HL-60 (cell line): ENCODE measurements around the gene ABCF3.

ENCODE experiments used
- DNase-seq, 2 experiments: peaks; one replicate each; pipeline ENCODE4 v3.0.0-alpha.2; 2010 to 2020; ENCODE audit warnings: low read depth in 1 of 2, low spot score in 1 of 2
- H3K27ac ChIP-seq: fragments of 250-450 bp; sonication (Bioruptor Pico); replicated peaks from 2 replicates; pipeline ENCODE4 v1.5.1; 2020; ENCODE audit warnings: mild to moderate bottlenecking, moderate library complexity
- H3K27me3 ChIP-seq: fragments of 250-450 bp; sonication (Bioruptor Pico); 2 replicates; pipeline ENCODE4 v1.5.1; 2021; ENCODE audit warnings: mild to moderate bottlenecking, moderate library complexity; ENCODE audit not compliant: insufficient read depth, poor library complexity, severe bottlenecking
- H3K4me3 ChIP-seq: replicated peaks from 2 replicates; pipeline ENCODE4 v1.5.1; 2011; ENCODE audit warnings: mild to moderate bottlenecking, control low read depth, low read length; ENCODE audit not compliant: insufficient read depth
- CTCF ChIP-seq: IDR thresholded peaks from one replicate; pipeline ENCODE4 v1.5.1; 2011; ENCODE audit warnings: low read length, control low read depth, inconsistent platforms; ENCODE audit not compliant: insufficient read depth
- GABPA ChIP-seq: IDR thresholded peaks from 2 replicates; pipeline ENCODE4 v1.6.1; 2012; ENCODE audit warnings: low read depth
- POLR2AphosphoS5 ChIP-seq: IDR thresholded peaks from 2 replicates; pipeline ENCODE4 v1.6.1; 2012; ENCODE audit warnings: low read depth
- REST ChIP-seq: IDR thresholded peaks from 2 replicates; pipeline ENCODE4 v1.6.1; 2012; ENCODE audit warnings: low read depth; ENCODE audit not compliant: insufficient replicate concordance
- SPI1 ChIP-seq: IDR thresholded peaks from 2 replicates; pipeline ENCODE4 v1.6.1; 2012; ENCODE audit warnings: low read depth, mild to moderate bottlenecking, borderline replicate concordance

ABCF3 gene

GRCh38 chr3:184143327-184143726 is 42.7 kb upstream of the ABCF3 start:
- H3K27me3 ChIP-seq = no peaks in the 10 kb centered on the region
- TF ChIP-seq SPI1 = no peak
- TF ChIP-seq GABPA = no peak
- TF ChIP-seq POLR2AphosphoS5 = no peak
- TF ChIP-seq CTCF = no peak
- TF ChIP-seq REST = no peak
- no peak overlapping the region for H3K27ac ChIP-seq
- DNase-seq = no peak
- H3K4me3 ChIP-seq = no peak overlapping the region

DNA sequence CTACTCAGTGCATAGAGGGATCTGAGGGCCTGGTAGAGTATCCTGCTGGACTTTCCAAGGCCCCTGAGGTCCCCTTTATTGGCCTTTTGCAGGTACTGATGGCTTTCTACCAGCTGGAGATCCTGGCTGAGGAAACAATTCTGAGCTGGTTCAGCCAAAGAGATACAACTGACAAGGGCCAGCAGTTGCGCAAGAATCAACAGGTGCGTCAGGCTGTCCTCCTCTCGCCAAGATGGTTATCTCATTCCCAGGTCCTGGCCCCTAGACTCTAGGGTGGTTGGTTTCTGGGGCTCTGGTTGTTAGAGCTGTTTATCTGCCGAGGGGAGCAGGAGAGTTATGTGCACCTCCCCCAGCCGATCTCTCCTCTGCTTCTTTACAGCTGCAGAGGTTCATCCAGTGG is 41.5 kb upstream of the ABCF3 start:
- no peak overlapping the region for H3K27ac ChIP-seq
- no peak overlapping the region for H3K4me3 ChIP-seq
- H3K27me3 ChIP-seq = no peaks in the 10 kb centered on the region
- TF ChIP-seq SPI1 (no peak), GABPA (no peak), REST (no peak), CTCF (no peak), POLR2AphosphoS5 (no peak)
- no peak for DNase-seq

- Histone ChIP-seq H3K27ac (no peak overlapping the region), H3K4me3 (no peak overlapping the region), H3K27me3 (no peaks in the 10 kb centered on the region)
- DNase-seq = peak in 1 of 2 experiments; percentile 31
- TF ChIP-seq CTCF = peak; percentile 10
- TF ChIP-seq POLR2AphosphoS5 = no peak
Observed at GRCh38 chr3:184145111-184145524, 40.9 kb upstream of the ABCF3 start.

DNA sequence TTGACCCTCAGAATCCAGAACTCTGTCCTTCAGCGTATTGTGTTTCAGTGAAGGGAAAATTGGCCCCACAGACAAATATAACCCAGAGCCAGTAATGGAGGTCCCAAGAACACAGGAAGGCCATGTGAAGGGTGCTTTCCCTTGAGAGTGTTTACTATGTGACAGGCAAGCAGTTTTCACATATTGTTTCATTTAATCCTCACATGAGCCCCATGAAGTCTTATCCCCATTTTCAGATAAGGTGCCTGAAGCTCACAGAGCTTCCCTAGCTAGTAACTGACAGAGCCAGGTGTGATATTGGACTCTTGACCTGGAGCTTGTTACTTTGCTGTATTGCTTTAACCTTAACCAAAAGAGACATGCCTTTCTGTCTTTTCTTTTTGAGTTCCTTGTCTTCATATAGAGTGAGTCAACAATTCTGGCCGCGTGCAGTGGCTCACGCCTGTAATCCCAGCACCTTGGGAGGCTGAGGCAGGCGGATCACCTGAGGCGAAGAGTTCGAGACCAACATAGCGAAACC is 40.2 kb upstream of the ABCF3 start:
- TF ChIP-seq SPI1 (no peak), GABPA (no peak), POLR2AphosphoS5 (no peak), CTCF (no peak), REST (no peak)
- Histone ChIP-seq H3K27ac (no peak overlapping the region), H3K27me3 (no peaks in the 10 kb centered on the region)

More for the DNA sequence above, 40.2 kb upstream of the ABCF3 start:
- no peak overlapping the region for H3K4me3 ChIP-seq
- DNase-seq = no peak
